Measurements from ENCODE around the gene DNAJC27. TPM values are rescaled to one million over a fixed set of nuclear protein-coding genes. Genes with fewer than 3 reads are reported as not detected.

DNAJC27 gene
- total RNA-seq, 8 experiments from 2014 or later = 5.2 to 12.5 (median 8.1) TPM

- Histone ChIP-seq H3K4me1 (replicated peaks in 1 of 2) (no peaks in the 10 kb centered on the region), H3K4me3 (no peak overlapping the region), H3K27ac (no peak overlapping the region)
- in situ Hi-C loops (cut with MboI; ENCODE audit: low pct_unique_long_range_greater_than_20kb in 2 of 9, low sequenced_read_pairs in 9 of 9, unreplicated experiment in 9 of 9) = no loop called here
- 67 to 100% (median 83%) methylated on average over 1 to 4 of the region's 5 CpGs; no CpG with 5 or more reads in 4 of the 10 experiments for WGBS, 10 experiments
- ATAC-seq (replicated peaks in 6 of 8) = no peak
These were observed 36.6 kb downstream of the DNAJC27 start for GRCh38 chr2:24935145-24935544.

GRCh38 chr2:24932715-24933114, 39.0 kb downstream of the DNAJC27 start:
- WGBS, 10 experiments = 51 to 100% (median 80%) methylated on average over 1 to 4 of the region's 5 CpGs; no CpG with 5 or more reads in 3 of the 10 experiments
- no peak overlapping the region for H3K4me3 ChIP-seq
- H3K4me1 ChIP-seq (replicated peaks in 1 of 2) = no peaks in the 10 kb centered on the region
- ATAC-seq (replicated peaks in 6 of 8) = no peak
- in situ Hi-C loops (cut with MboI; ENCODE audit: low pct_unique_long_range_greater_than_20kb in 2 of 9, low sequenced_read_pairs in 9 of 9, unreplicated experiment in 9 of 9) = no loop called here
- H3K27ac ChIP-seq = no peak overlapping the region

GRCh38 chr2:24930768-24931167, 41.0 kb downstream of the DNAJC27 start:
- H3K4me1 ChIP-seq (replicated peaks in 1 of 2) = peaks cover 7 to 8% of the 10 kb centered on the region in 2 donors
- no peak overlapping the region for H3K27ac ChIP-seq
- peak; percentile 8 to 75 (median 60) for ATAC-seq (replicated peaks in 6 of 8)
- no peak overlapping the region for H3K4me3 ChIP-seq
- in situ Hi-C loops (cut with MboI; ENCODE audit: low pct_unique_long_range_greater_than_20kb in 2 of 9, low sequenced_read_pairs in 9 of 9, unreplicated experiment in 9 of 9) = no loop called here
- WGBS, 10 experiments = 0 to 80% (median 43%) methylated on average over 1 to 5 of the region's 6 CpGs; no CpG with 5 or more reads in 3 of the 10 experiments

GRCh38 chr2:24929230-24929629, 42.5 kb downstream of the DNAJC27 start:
- no peak overlapping the region for H3K27ac ChIP-seq
- no peak for ATAC-seq (replicated peaks in 6 of 8)
- peaks cover 7 to 8% of the 10 kb centered on the region in 2 donors for H3K4me1 ChIP-seq (replicated peaks in 1 of 2)
- 40 to 100% (median 88%) methylated on average over 1 to 3 of the region's 3 CpGs; no CpG with 5 or more reads in 2 of the 10 experiments for WGBS, 10 experiments
- H3K4me3 ChIP-seq = no peak overlapping the region
- in situ Hi-C loops (cut with MboI; ENCODE audit: low pct_unique_long_range_greater_than_20kb in 2 of 9, low sequenced_read_pairs in 9 of 9, unreplicated experiment in 9 of 9) = no loop called here

- Histone ChIP-seq H3K27ac (no peak overlapping the region), H3K4me3 (no peak overlapping the region), H3K4me1 (replicated peaks in 1 of 2) (peaks cover 7 to 8% of the 10 kb centered on the region in 2 donors)
- in situ Hi-C loops (cut with MboI; ENCODE audit: low pct_unique_long_range_greater_than_20kb in 2 of 9, low sequenced_read_pairs in 9 of 9, unreplicated experiment in 9 of 9) = no loop called here
- no peak for ATAC-seq (replicated peaks in 6 of 8)
These were observed 43.7 kb downstream of the DNAJC27 start for GRCh38 chr2:24928036-24928435.

- Histone ChIP-seq H3K27ac (no peak overlapping the region), H3K4me3 (no peak overlapping the region), H3K4me1 (replicated peaks in 1 of 2) (peaks cover 7 to 8% of the 10 kb centered on the region in 2 donors)
- peak; percentile 14 to 77 (median 54) for ATAC-seq (replicated peaks in 6 of 8)
- 0 to 24% (median 10%) methylated on average over 1 to 12 of the region's 33 CpGs; no CpG with 5 or more reads in 6 of the 10 experiments for WGBS, 10 experiments
- in situ Hi-C loops (cut with MboI; ENCODE audit: low pct_unique_long_range_greater_than_20kb in 2 of 9, low sequenced_read_pairs in 9 of 9, unreplicated experiment in 9 of 9) = no loop called here
These were observed 45.0 kb downstream of the DNAJC27 start for GRCh38 chr2:24926602-24927252.

GRCh38 chr2:24926220-24926601, 45.5 kb downstream of the DNAJC27 start:
- in situ Hi-C loops (cut with MboI; ENCODE audit: low pct_unique_long_range_greater_than_20kb in 2 of 9, low sequenced_read_pairs in 9 of 9, unreplicated experiment in 9 of 9) = no loop called here
- H3K27ac ChIP-seq = no peak overlapping the region
- no peak overlapping the region for H3K4me3 ChIP-seq
- 80 to 100% (median 91%) methylated on average over 1 to 4 of the region's 14 CpGs; no CpG with 5 or more reads in 3 of the 10 experiments for WGBS, 10 experiments
- no peak for ATAC-seq (replicated peaks in 6 of 8)
- peaks cover 7 to 8% of the 10 kb centered on the region in 2 donors for H3K4me1 ChIP-seq (replicated peaks in 1 of 2)

GRCh38 chr2:24925815-24926214, 45.9 kb downstream of the DNAJC27 start:
- ATAC-seq (replicated peaks in 6 of 8) = no peak
- H3K27ac ChIP-seq = no peak overlapping the region
- 88 to 100% (median 100%) methylated on average over 1 to 8 of the region's 10 CpGs; no CpG with 5 or more reads in 4 of the 10 experiments for WGBS, 10 experiments
- in situ Hi-C loops (cut with MboI; ENCODE audit: low pct_unique_long_range_greater_than_20kb in 2 of 9, low sequenced_read_pairs in 9 of 9, unreplicated experiment in 9 of 9) = no loop called here
- H3K4me1 ChIP-seq (replicated peaks in 1 of 2) = peaks cover 7 to 8% of the 10 kb centered on the region in 2 donors
- H3K4me3 ChIP-seq = no peak overlapping the region

- WGBS, 10 experiments = 80% methylated on average over 1 of the region's 6 CpGs; no CpG with 5 or more reads in 9 of the 10 experiments
- Histone ChIP-seq H3K27ac (no peak overlapping the region), H3K4me1 (replicated peaks in 1 of 2) (peaks cover 7 to 8% of the 10 kb centered on the region in 2 donors), H3K4me3 (no peak overlapping the region)
- in situ Hi-C loops (cut with MboI; ENCODE audit: low pct_unique_long_range_greater_than_20kb in 2 of 9, low sequenced_read_pairs in 9 of 9, unreplicated experiment in 9 of 9) = no loop called here
- no peak for ATAC-seq (replicated peaks in 6 of 8)
These were observed 47.0 kb downstream of the DNAJC27 start for GRCh38 chr2:24924732-24925131.

- H3K27ac ChIP-seq = no peak overlapping the region
These were observed 47.5 kb downstream of the DNAJC27 start for GRCh38 chr2:24924266-24924665.

GRCh38 chr2:24923106-24923505, 48.6 kb downstream of the DNAJC27 start:
- WGBS, 10 experiments = 60 to 100% (median 93%) methylated on average over 1 to 5 of the region's 10 CpGs; no CpG with 5 or more reads in 2 of the 10 experiments
- no peak overlapping the region for H3K4me3 ChIP-seq
- H3K27ac ChIP-seq = no peak overlapping the region
- ATAC-seq (replicated peaks in 6 of 8) = no peak
- peaks cover 17 to 18% of the 10 kb centered on the region in 2 donors for H3K4me1 ChIP-seq (replicated peaks in 1 of 2)
- in situ Hi-C loops (cut with MboI; ENCODE audit: low pct_unique_long_range_greater_than_20kb in 2 of 9, low sequenced_read_pairs in 9 of 9, unreplicated experiment in 9 of 9) = no loop called here

More at GRCh38 chr2:24924266-24924665, 47.5 kb downstream of the DNAJC27 start:
- in situ Hi-C loops (cut with MboI; ENCODE audit: low pct_unique_long_range_greater_than_20kb in 2 of 9, low sequenced_read_pairs in 9 of 9, unreplicated experiment in 9 of 9) = no loop called here
- WGBS, 10 experiments = 93 to 100% (median 100%) methylated on average over 1 to 3 of the region's 5 CpGs; no CpG with 5 or more reads in 7 of the 10 experiments
- no peak for ATAC-seq (replicated peaks in 6 of 8)
- peaks cover 8 to 9% of the 10 kb centered on the region in 2 donors for H3K4me1 ChIP-seq (replicated peaks in 1 of 2)
- no peak overlapping the region for H3K4me3 ChIP-seq

GRCh38 chr2:24922556-24922955, 49.2 kb downstream of the DNAJC27 start:
- no peak for ATAC-seq (replicated peaks in 6 of 8)
- Histone ChIP-seq H3K4me3 (no peak overlapping the region), H3K27ac (no peak overlapping the region), H3K4me1 (replicated peaks in 1 of 2) (peaks cover 18% of the 10 kb centered on the region in 2 donors)
- in situ Hi-C loops (cut with MboI; ENCODE audit: low pct_unique_long_range_greater_than_20kb in 2 of 9, low sequenced_read_pairs in 9 of 9, unreplicated experiment in 9 of 9) = no loop called here
- WGBS, 10 experiments = 100% methylated on average over 1 of the region's 1 CpG; no CpG with 5 or more reads in 9 of the 10 experiments

- peaks cover 10% of the 10 kb centered on the region in 2 donors for H3K4me1 ChIP-seq (replicated peaks in 1 of 2)
- 0 to 56% (median 27%) methylated on average over 1 to 11 of the region's 13 CpGs; no CpG with 5 or more reads in 3 of the 10 experiments for WGBS, 10 experiments
- in situ Hi-C loops (cut with MboI; ENCODE audit: low pct_unique_long_range_greater_than_20kb in 2 of 9, low sequenced_read_pairs in 9 of 9, unreplicated experiment in 9 of 9) = no loop called here
- H3K4me3 ChIP-seq = peak overlapping the region; percentile 38 to 77 (median 64)
- no peak for ATAC-seq (replicated peaks in 6 of 8)
- no peak overlapping the region for H3K27ac ChIP-seq
These were observed 50.8 kb downstream of the DNAJC27 start for GRCh38 chr2:24920809-24921441.
